ENCODE data around the gene TERB2. TPM values are rescaled to one million over a fixed set of nuclear protein-coding genes. Genes with fewer than 3 reads are reported as not detected.
"Not testable (repeated sequence)": the region's sequence is repeated elsewhere in the genome, so short reads cannot be mapped to it uniquely, and the experiment has no call there.

TERB2 gene
- total RNA-seq, 1 experiment from 2014 or later: not detected

DNA sequence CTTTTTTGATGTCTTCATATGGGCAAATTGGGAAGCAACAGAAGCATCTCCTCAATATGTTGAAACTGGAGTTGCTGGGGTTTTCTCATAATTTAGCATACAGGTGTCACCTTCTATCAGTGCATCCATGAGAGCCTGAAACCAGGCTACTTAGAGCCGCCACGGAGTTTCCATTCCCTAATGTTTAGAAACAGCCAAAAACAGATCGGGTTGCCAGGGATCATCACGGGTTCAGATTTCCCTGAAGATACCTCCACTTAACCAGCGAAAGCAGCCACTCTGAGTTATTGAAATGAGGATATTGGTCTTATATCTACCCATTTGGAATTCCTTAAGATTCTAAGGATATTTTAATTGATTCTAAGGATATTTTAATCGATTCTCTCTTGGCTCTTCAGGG is 14.5 kb downstream of the TERB2 start:
- no peak overlapping the region for H4K5ac ChIP-seq (ENCODE audit: insufficient read length, low read depth, low read length)
- no peaks in the 10 kb centered on the region for H3K79me1 ChIP-seq (ENCODE audit: insufficient read depth, low read depth, low read length, poor library complexity, severe bottlenecking)
- no peak overlapping the region for H4K91ac ChIP-seq (ENCODE audit: insufficient read length, low read depth, low read length)
- no CpG with 5 or more reads among the region's 6 CpGs for WGBS (ENCODE audit: extremely low coverage, insufficient read length, low lambda C conversion rate)
- H3K27me3 ChIP-seq (ENCODE audit: insufficient read depth, low read length): no peaks in the 10 kb centered on the region
- H3K4me1 ChIP-seq (ENCODE audit: insufficient read depth, low read length): no peaks in the 10 kb centered on the region
- no peak for DNase-seq
- TF ChIP-seq, protein P1, sequence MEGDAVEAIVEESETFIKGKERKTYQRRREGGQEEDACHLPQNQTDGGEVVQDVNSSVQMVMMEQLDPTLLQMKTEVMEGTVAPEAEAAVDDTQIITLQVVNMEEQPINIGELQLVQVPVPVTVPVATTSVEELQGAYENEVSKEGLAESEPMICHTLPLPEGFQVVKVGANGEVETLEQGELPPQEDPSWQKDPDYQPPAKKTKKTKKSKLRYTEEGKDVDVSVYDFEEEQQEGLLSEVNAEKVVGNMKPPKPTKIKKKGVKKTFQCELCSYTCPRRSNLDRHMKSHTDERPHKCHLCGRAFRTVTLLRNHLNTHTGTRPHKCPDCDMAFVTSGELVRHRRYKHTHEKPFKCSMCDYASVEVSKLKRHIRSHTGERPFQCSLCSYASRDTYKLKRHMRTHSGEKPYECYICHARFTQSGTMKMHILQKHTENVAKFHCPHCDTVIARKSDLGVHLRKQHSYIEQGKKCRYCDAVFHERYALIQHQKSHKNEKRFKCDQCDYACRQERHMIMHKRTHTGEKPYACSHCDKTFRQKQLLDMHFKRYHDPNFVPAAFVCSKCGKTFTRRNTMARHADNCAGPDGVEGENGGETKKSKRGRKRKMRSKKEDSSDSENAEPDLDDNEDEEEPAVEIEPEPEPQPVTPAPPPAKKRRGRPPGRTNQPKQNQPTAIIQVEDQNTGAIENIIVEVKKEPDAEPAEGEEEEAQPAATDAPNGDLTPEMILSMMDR (conservative IDR thresholded peaks at IDR 0.05): no peak
- no peak overlapping the region for H3K9ac ChIP-seq (ENCODE audit: extremely low read depth, insufficient read length, low read length)
- H3K4ac ChIP-seq (ENCODE audit: low read depth, low read length): no peak overlapping the region
- H2BK5ac ChIP-seq (ENCODE audit: insufficient read length, low read length): no peak overlapping the region
- H2AFZ ChIP-seq (ENCODE audit: low read length): no peak overlapping the region
- no peak overlapping the region for H2BK15ac ChIP-seq (ENCODE audit: low read depth, low read length)
- H3K27ac ChIP-seq (ENCODE audit: insufficient read length, low read depth, low read length): no peak overlapping the region
- no peak overlapping the region for H3T11ph ChIP-seq (ENCODE audit: low read length)
- H2BK120ac ChIP-seq (ENCODE audit: low read depth, low read length, poor library complexity, severe bottlenecking): no peak overlapping the region
- no peak overlapping the region for H3K14ac ChIP-seq (ENCODE audit: insufficient read depth, low read length)
- Mint-ChIP-seq H3K4me3 (no peak overlapping the region), H3K27me3 (ENCODE audit: low read depth) (peaks cover 1% of the 10 kb centered on the region; the same call in 1 of the 2 replicates), H3K9me3 (no peaks in the 10 kb centered on the region), H3K36me3 (ENCODE audit: insufficient read depth in 1 of 3, low read depth in 3 of 3) (no peaks in the 10 kb centered on the region), H3K27ac (no peak overlapping the region; a peak in 1 of 7 replicates), H3K4me1 (no peaks in the 10 kb centered on the region)
- H2AK5ac ChIP-seq (ENCODE audit: insufficient read length, low read length): no peak overlapping the region
- H3K4me2 ChIP-seq (ENCODE audit: insufficient read depth, insufficient read length, low read length): no peak overlapping the region
- no peak overlapping the region for H2BK20ac ChIP-seq (ENCODE audit: low read depth, low read length, poor library complexity, severe bottlenecking)
- H3K18ac ChIP-seq (ENCODE audit: insufficient read length, low read depth, low read length): no peak overlapping the region
- no peaks in the 10 kb centered on the region for H4K20me1 ChIP-seq (ENCODE audit: control insufficient read depth, insufficient read depth, insufficient read length)
- no peaks in the 10 kb centered on the region for H3K23me2 ChIP-seq (ENCODE audit: insufficient read length, low read depth, low read length, poor library complexity, severe bottlenecking)
- no peak overlapping the region for H3K23ac ChIP-seq (ENCODE audit: insufficient read length, low read depth, low read length)
- H3K9me3 ChIP-seq (ENCODE audit: control insufficient read depth, low read depth, low read length): no peaks in the 10 kb centered on the region
- no peak overlapping the region for H3K56ac ChIP-seq (ENCODE audit: insufficient read length, low read depth, low read length)
- H3K79me2 ChIP-seq (ENCODE audit: insufficient read depth, low read length): no peaks in the 10 kb centered on the region
- H4K8ac ChIP-seq (replicated peaks; ENCODE audit: insufficient read length, low read depth, low read length): no peak overlapping the region
- H2BK12ac ChIP-seq (ENCODE audit: insufficient read length, low read depth, low read length): no peak overlapping the region

DNA sequence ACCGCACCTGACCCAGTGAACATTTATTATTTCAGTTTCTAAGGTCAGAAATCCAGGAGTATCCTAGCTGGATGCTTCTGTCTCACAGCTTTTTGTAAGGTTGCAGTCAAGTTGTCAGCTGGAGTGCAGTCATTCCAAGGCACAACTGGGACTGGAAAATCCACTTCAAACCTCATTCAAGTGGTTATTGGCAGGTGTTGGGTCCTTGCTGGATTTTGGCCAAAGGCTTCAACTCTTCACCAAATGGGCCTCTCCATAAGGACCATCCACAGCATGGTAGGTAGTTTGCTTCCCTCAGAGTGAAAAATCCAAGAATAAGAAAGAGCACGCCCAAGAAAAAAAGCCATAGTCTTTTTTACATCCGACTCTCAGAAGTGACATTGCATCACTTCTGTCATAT is 19.7 kb downstream of the TERB2 start:
- not testable (repeated sequence) for H3K56ac ChIP-seq (ENCODE audit: insufficient read length, low read depth, low read length); H4K91ac ChIP-seq (ENCODE audit: insufficient read length, low read depth, low read length); H4K8ac ChIP-seq (replicated peaks; ENCODE audit: insufficient read length, low read depth, low read length); H2BK12ac ChIP-seq (ENCODE audit: insufficient read length, low read depth, low read length); H3K9me3 Mint-ChIP-seq; H2BK120ac ChIP-seq (ENCODE audit: low read depth, low read length, poor library complexity, severe bottlenecking); H3K4me3 Mint-ChIP-seq; H2BK15ac ChIP-seq (ENCODE audit: low read depth, low read length); H3K27ac ChIP-seq (ENCODE audit: insufficient read length, low read depth, low read length); H3K27me3 Mint-ChIP-seq (ENCODE audit: low read depth); H3K14ac ChIP-seq (ENCODE audit: insufficient read depth, low read length); H2BK5ac ChIP-seq (ENCODE audit: insufficient read length, low read length); H3K79me2 ChIP-seq (ENCODE audit: insufficient read depth, low read length); H3K18ac ChIP-seq (ENCODE audit: insufficient read length, low read depth, low read length); H2AFZ ChIP-seq (ENCODE audit: low read length); H3K23ac ChIP-seq (ENCODE audit: insufficient read length, low read depth, low read length); H2BK20ac ChIP-seq (ENCODE audit: low read depth, low read length, poor library complexity, severe bottlenecking); H3K9ac ChIP-seq (ENCODE audit: extremely low read depth, insufficient read length, low read length); H4K20me1 ChIP-seq (ENCODE audit: control insufficient read depth, insufficient read depth, insufficient read length); H4K5ac ChIP-seq (ENCODE audit: insufficient read length, low read depth, low read length); H3K4ac ChIP-seq (ENCODE audit: low read depth, low read length); DNase-seq; H2AK5ac ChIP-seq (ENCODE audit: insufficient read length, low read length); H3K79me1 ChIP-seq (ENCODE audit: insufficient read depth, low read depth, low read length, poor library complexity, severe bottlenecking); H3K27me3 ChIP-seq (ENCODE audit: insufficient read depth, low read length); H3K23me2 ChIP-seq (ENCODE audit: insufficient read length, low read depth, low read length, poor library complexity, severe bottlenecking); H3T11ph ChIP-seq (ENCODE audit: low read length); H3K36me3 Mint-ChIP-seq (ENCODE audit: insufficient read depth in 1 of 3, low read depth in 3 of 3); H3K4me2 ChIP-seq (ENCODE audit: insufficient read depth, insufficient read length, low read length); H3K9me3 ChIP-seq (ENCODE audit: control insufficient read depth, low read depth, low read length); H3K27ac Mint-ChIP-seq; H3K4me1 ChIP-seq (ENCODE audit: insufficient read depth, low read length); H3K4me1 Mint-ChIP-seq
- no CpG with 5 or more reads among the region's 3 CpGs for whole genome bisulfite sequencing (ENCODE audit: extremely low coverage, insufficient read length, low lambda C conversion rate)

Measured in H9 (cell line).